Activated CD8-positive, alpha-beta T cell treated with anti-CD3 and anti-CD28 coated beads for 36 hours (primary cell): ENCODE measurements around the gene NMNAT3. TPM values are rescaled to one million over a fixed set of nuclear protein-coding genes. Genes with fewer than 3 reads are reported as not detected.
A peak's percentile ranks its signal among the peaks of the same experiment; 100 is the strongest.

Experiments
- ATAC-seq: fragments of 200-7000 bp; cut with Tn5 transposase; one replicate; pipeline ENCODE4 v1.10.0; 2021; ENCODE audit warnings: mild to moderate bottlenecking, moderate library complexity
- CTCF ChIA-PET: fragments of 350-600 bp; sonication (Branson Sonifier 250); formaldehyde crosslinking; loops from one replicate; lab custom pipeline; 2021; ENCODE audit warnings: antibody characterized with exemption; lab: Charles Lee
- POLR2A ChIA-PET: fragments of 350-600 bp; sonication (Branson Sonifier 250); formaldehyde crosslinking; loops from one replicate; lab custom pipeline; 2021; ENCODE audit warnings: antibody characterized with exemption; lab: Charles Lee
- DNase-seq: peaks from one replicate; pipeline ENCODE4 v3.0.0-alpha.2; 2020
- H3K27ac Mint-ChIP-seq: one replicate; pipeline ENCODE4 v1.8.0; 2021; ENCODE audit warnings: mild to moderate bottlenecking, mixed read lengths
- H3K27me3 Mint-ChIP-seq: one replicate; pipeline ENCODE4 v1.8.0; 2021; ENCODE audit warnings: mixed read lengths
- H3K36me3 Mint-ChIP-seq: one replicate; pipeline ENCODE4 v1.8.0; 2021; ENCODE audit warnings: low read depth, mixed read lengths
- H3K4me1 Mint-ChIP-seq: one replicate; pipeline ENCODE4 v1.8.0; 2021; ENCODE audit warnings: low read depth, mixed read lengths
- H3K4me3 Mint-ChIP-seq: one replicate; pipeline ENCODE4 v1.8.0; 2021; ENCODE audit warnings: mild to moderate bottlenecking, moderate library complexity, mixed read lengths
- H3K9me3 Mint-ChIP-seq: one replicate; pipeline ENCODE4 v1.8.0; 2021; ENCODE audit warnings: mixed read lengths
- intact Hi-C: fragments of 100-400 bp; cut with micrococcal nuclease; formaldehyde crosslinking; loops from one replicate; pipeline ENCODE4 v1.10.0; 2022
- total RNA-seq, 2 experiments: library from RNA; stranded (reverse); gene quantifications; one replicate each; pipeline ENCODE4 v1.2.3, GENCODE V29; 2021
- TF ChIP-seq, protein P1 (sequence below): fragments of 200-600 bp; IDR thresholded peaks from one replicate; pipeline ENCODE4 v1.8.0; 2022; ENCODE audit warnings: antibody characterized with exemption, mild to moderate bottlenecking

Gene NMNAT3
- total RNA-seq, result 1 to 10 TPM; 4.3 to 4.5 TPM

DNA sequence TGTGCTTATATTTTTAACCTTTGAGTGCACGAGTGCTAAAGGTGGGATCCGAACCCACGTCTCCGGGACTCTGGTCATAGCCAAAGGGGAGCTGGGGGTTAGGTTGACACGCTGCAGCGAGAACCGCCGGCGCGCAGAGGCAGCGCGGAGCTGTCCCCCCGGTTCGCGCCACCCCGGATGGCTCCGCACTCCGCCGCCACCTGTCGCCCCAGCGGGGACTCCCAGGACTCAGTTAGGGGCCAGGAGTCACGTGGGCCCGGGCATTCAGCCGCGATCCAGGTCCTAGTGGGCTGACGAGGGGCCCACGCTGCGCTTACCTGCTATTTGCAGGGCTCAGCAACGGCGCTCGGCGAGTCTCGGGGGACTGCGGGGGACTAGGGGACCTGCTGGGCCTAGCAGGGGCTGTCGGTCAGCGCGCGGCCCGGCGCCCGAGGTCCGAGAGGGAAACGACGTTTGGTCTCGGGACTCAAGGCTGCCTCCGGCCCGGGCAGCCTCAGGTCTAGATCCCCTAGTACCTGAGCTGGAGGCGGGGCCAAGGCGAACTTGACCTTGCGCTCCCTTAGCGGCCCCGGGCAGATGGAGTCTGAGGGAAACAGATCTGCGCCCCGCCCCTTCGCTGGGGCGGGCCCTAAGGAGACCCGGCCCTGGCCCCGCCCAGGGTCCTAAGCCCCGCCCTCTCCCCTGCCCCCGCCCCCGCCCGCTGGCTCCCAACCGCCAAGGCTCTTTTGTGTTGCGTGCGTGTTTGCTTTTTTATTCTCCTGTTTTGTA lies at the start of gene NMNAT3:
TSS of gene NMNAT3 (minus strand) at position 585 of the 768 bp plus-strand sequence. CDS start 50,248 bp downstream, outside the sequence.
- CTCF ChIA-PET, result interaction anchor here (1.7 kb wide), 1 partner anchor 68 kb away, joined by 4 read pairs; no protein-coding TSS in a partner anchor
- peak; percentile 87 for DNase-seq
- peaks cover 8% of the 10 kb centered on the region for H3K27me3 Mint-ChIP-seq
- peak within 1 kb of the TSS; percentile 40 for H3K27ac Mint-ChIP-seq
- POLR2A ChIA-PET, result interaction anchor here (0.8 kb wide), 1 partner anchor 24 kb away, joined by 3 read pairs; no protein-coding TSS in a partner anchor
- TF ChIP-seq, protein P1, sequence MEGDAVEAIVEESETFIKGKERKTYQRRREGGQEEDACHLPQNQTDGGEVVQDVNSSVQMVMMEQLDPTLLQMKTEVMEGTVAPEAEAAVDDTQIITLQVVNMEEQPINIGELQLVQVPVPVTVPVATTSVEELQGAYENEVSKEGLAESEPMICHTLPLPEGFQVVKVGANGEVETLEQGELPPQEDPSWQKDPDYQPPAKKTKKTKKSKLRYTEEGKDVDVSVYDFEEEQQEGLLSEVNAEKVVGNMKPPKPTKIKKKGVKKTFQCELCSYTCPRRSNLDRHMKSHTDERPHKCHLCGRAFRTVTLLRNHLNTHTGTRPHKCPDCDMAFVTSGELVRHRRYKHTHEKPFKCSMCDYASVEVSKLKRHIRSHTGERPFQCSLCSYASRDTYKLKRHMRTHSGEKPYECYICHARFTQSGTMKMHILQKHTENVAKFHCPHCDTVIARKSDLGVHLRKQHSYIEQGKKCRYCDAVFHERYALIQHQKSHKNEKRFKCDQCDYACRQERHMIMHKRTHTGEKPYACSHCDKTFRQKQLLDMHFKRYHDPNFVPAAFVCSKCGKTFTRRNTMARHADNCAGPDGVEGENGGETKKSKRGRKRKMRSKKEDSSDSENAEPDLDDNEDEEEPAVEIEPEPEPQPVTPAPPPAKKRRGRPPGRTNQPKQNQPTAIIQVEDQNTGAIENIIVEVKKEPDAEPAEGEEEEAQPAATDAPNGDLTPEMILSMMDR, result no peak
- peak within 1 kb of the TSS; percentile 76 for H3K4me3 Mint-ChIP-seq
- intact Hi-C loops, result no loop called here
- peaks cover 7% of the 10 kb centered on the region for H3K4me1 Mint-ChIP-seq
- H3K36me3 Mint-ChIP-seq, result no peaks in the 10 kb centered on the region
- peak; percentile 100 for ATAC-seq
- H3K9me3 Mint-ChIP-seq, result no peaks in the 10 kb centered on the region

DNA sequence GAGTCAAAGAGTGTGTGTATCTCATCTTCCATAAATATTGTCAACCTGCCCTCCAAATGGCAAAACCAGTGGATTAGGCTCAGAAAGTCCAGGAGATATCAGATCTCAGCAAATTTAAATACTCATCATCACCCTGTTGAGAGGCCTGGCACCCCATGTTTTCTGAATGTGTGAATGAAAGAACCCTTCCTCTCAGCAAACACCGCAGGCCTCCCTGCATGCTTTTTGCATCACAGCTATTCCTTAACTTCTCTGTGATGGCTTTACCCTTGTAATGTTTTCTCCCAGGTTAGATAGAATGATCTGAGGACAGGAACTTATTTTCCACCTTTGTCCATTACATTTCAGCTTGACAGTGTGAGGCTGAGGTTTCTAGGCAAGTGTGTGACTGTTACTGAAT lies 43.6 kb upstream of the NMNAT3 start:
- Mint-ChIP-seq H3K4me3 (no peak overlapping the region), H3K36me3 (no peaks in the 10 kb centered on the region), H3K4me1 (no peaks in the 10 kb centered on the region), H3K27me3 (peaks cover 7% of the 10 kb centered on the region), H3K9me3 (no peaks in the 10 kb centered on the region), H3K27ac (no peak overlapping the region)
- ChIA-PET CTCF (no interaction called here), POLR2A (no interaction called here)
- TF ChIP-seq, protein P1, result no peak
- ATAC-seq, result no peak
- DNase-seq, result no peak
- intact Hi-C loops, result no loop called here

DNA sequence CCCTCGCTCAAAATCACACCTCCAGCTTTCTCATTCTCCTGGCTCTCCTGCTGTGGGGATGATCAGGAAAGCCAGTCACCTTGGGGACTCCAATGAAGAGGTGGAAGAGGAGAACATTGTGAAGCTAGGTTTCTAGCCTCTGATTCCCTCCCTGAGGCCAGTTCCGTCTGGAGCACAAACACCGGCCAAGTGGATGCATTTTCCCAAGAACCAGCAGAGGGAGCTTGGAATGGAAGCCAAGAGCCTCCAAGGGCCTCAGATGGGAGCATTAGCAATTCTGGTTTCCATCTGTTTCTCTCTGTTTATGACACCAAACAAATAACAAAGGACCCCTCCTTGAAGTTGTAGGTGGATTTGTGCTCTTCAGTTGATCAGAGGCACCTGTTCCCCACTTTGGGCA lies 40.6 kb upstream of the NMNAT3 start:
- no peaks in the 10 kb centered on the region for H3K36me3 Mint-ChIP-seq
- H3K27me3 Mint-ChIP-seq, result peaks cover 7% of the 10 kb centered on the region
- H3K9me3 Mint-ChIP-seq, result no peaks in the 10 kb centered on the region
- ATAC-seq (no peak), DNase-seq (no peak)
- TF ChIP-seq, protein P1, result no peak
- H3K4me3 Mint-ChIP-seq, result no peak overlapping the region
- no peaks in the 10 kb centered on the region for H3K4me1 Mint-ChIP-seq
- ChIA-PET CTCF (no interaction called here), POLR2A (no interaction called here)
- intact Hi-C loops, result no loop called here
- H3K27ac Mint-ChIP-seq, result no peak overlapping the region

DNA sequence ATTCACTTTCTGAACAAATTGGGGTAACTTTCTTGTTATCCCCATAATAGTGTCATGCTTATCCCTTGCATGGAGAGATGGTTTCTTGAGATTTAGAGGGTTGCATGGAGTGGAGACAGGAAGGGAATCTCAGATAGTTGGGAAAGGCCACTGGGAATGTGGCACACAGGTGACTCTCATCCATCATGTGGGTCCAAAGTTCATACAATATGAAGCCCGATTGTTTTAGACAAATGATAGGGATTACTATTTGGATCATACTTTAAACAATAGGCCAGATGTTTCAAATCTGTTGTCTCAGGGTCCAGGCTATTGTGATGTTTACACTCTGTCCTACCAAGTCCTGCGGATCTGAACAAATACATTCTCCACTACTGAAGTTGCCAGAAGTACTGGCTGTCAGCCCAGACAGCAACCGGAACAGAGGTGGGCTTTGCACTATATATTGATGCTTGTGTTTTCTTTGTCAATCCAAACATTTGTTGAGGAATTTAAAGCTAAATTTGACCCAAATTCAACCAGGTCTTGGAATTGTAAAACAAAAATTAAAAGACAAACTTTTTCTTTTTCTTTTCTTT lies 39.2 kb upstream of the NMNAT3 start:
- no peak overlapping the region for H3K4me3 Mint-ChIP-seq
- H3K36me3 Mint-ChIP-seq, result no peaks in the 10 kb centered on the region
- no peak for DNase-seq
- no peaks in the 10 kb centered on the region for H3K9me3 Mint-ChIP-seq
- no peaks in the 10 kb centered on the region for H3K4me1 Mint-ChIP-seq
- POLR2A ChIA-PET, result no interaction called here
- TF ChIP-seq, protein P1, result no peak
- ATAC-seq, result no peak
- peaks cover 8% of the 10 kb centered on the region for H3K27me3 Mint-ChIP-seq
- intact Hi-C loops, result no loop called here
- H3K27ac Mint-ChIP-seq, result no peak overlapping the region
- CTCF ChIA-PET, result no interaction called here

DNA sequence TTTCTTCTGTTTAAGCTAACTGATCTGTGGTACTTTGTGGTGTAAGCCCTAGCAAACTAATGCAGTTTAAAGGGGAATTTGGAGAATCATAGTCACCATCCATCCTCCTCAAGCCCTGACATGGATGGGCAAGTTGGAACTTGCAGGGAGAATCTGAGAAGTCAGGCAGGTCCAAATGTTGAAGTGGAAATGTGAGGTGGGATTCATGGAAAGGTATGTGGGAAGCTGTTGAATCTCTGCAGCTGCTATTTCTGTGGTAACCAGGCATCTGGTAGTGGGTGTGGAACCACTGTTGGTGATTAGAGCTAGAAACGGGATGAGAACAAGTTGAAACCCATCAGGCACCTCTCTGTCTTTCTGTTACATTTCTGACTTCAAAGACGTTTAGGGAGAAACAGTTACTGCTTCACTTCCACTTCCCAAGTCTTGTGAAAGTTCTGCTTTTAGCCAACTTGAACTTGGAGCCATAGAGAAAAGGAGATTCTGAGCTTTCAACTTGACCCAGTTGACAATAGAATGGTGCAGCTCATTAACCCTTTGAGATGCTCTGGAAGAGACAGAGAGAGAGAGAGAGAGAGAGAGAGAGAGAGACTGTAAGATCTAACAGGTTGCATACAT lies 38.1 kb upstream of the NMNAT3 start:
- peaks cover 8% of the 10 kb centered on the region for H3K27me3 Mint-ChIP-seq

More for the DNA sequence above, 38.1 kb upstream of the NMNAT3 start:
- ChIA-PET POLR2A (no interaction called here), CTCF (no interaction called here)
- DNase-seq (no peak), ATAC-seq (no peak)
- no peaks in the 10 kb centered on the region for H3K9me3 Mint-ChIP-seq
- no peaks in the 10 kb centered on the region for H3K4me1 Mint-ChIP-seq
- intact Hi-C loops, result no loop called here
- no peak overlapping the region for H3K4me3 Mint-ChIP-seq
- no peak overlapping the region for H3K27ac Mint-ChIP-seq
- no peaks in the 10 kb centered on the region for H3K36me3 Mint-ChIP-seq
- TF ChIP-seq, protein P1, result no peak
